Adrenal gland (tissue), 5 donors: ENCODE data around the gene SV2C.

ENCODE experiments used
- CTCF ChIP-seq, 6 experiments: fragments of 450-650 bp in 4 of 6; fragments of 200-600 bp in 2 of 6; sonication (generic) in 1 of 6; IDR thresholded peaks; 1 replicate in 5 of 6; 2 replicates in 1 of 6; pipeline versions ENCODE4 v1.5.1 to v1.8.0; 2016 to 2021; ENCODE audit warnings: antibody characterized with exemption in 6 of 6, mild to moderate bottlenecking in 2 of 6, moderate library complexity in 1 of 6
- POLR2A ChIP-seq, 2 donors: fragments of 450-650 bp; IDR thresholded peaks; one replicate each; pipeline ENCODE4 v1.6.1; 2017; ENCODE audit warnings: antibody characterized with exemption in 2 of 2, mild to moderate bottlenecking in 2 of 2, moderate library complexity in 1 of 2
- donor health status: DM: no; HTN: no; CAD: no.

- no peak for TF ChIP-seq CTCF (IDR thresholded peaks at IDR 0.05)
- TF ChIP-seq POLR2A (IDR thresholded peaks at IDR 0.05): no peak
Measured at GRCh38 chr5:76310208-76310607, 227.0 kb downstream of the SV2C start.
